Measurements from ENCODE around the gene PTGIR. TPM values are rescaled to one million over a fixed set of nuclear protein-coding genes. Genes with fewer than 3 reads are reported as not detected.

The PTGIR gene
- polyA plus RNA-seq, 1 donor from 2014 or later = 0.21 TPM

DNA sequence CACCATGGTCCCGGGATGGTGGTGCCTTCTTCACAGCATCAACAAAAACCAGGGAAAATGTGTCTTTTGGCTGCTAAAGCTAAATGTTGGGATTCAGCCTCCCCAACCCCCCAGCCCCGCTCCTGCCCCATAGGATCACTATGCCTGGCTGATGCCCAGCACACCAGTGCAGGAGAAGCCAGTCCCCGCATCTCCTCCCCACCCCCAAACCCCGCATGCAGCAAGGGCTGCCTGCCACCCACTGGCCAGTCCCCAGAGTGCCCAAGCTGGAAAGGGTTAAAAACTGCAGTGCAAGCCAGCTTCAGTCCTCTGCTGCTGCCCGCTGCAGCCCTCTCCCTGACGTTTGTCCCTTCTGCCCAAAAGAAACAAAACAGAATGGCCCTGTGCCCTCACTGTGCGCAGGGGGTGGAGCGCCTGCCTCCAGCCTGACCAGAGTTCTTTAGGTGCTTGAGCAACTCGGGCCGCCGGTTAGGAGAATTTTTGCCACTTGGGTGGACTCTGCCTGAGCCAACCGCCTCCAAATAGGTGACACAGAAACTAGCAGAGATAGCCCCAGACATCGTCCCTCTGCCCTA, 20.0 kb downstream of the PTGIR start:
- Mint-ChIP-seq H3K9me3 (no peaks in the 10 kb centered on the region), H3K36me3 (peaks cover 7% of the 10 kb centered on the region), H3K4me3 (peak overlapping the region in 1 of 4 donors; percentile 66), H3K27me3 (no peaks in the 10 kb centered on the region), H3K4me1 (peaks cover 14 to 22% (median 14%) of the 10 kb centered on the region in 3 donors), H3K27ac (peak overlapping the region in 1 of 3 donors; percentile 39)

DNA sequence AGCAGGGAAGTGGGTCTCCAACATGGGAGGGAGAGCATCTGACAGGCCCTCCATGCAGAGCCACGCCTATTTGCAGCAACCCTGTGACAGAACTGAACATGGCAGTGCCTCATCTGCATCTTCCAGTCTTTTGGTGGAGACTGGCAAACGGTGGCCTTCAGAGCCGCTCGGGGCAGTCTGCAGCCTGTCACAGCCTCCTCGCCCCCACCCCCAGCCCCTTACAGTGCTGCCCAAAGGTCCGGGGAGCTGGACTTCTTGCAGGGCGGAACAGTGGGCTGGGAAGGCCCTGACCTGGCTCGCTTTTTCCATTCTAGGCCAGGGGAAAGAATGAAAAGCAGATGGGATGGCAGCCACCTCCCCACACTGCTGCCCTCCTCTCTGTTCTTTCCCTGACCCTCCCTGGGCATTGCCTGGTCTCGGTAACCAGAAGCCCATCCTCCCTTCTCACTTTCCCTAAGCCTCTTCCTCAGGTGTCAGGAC, 21.1 kb downstream of the PTGIR start:
- H3K27ac Mint-ChIP-seq = peak overlapping the region in 1 of 3 donors; percentile 99

GRCh38 chr19:46603195-46603637, 21.7 kb downstream of the PTGIR start:
- Mint-ChIP-seq H3K27ac (peak overlapping the region in 2 of 3 donors; percentile 57 to 99), H3K36me3 (peaks cover 5% of the 10 kb centered on the region), H3K9me3 (peaks cover 0 to 4% (median 3%) of the 10 kb centered on the region in 3 donors), H3K27me3 (no peaks in the 10 kb centered on the region), H3K4me1 (peaks cover 9 to 20% (median 14%) of the 10 kb centered on the region in 3 donors), H3K4me3 (peak overlapping the region; percentile 92 to 100 (median 100))

More for the DNA sequence above, 21.1 kb downstream of the PTGIR start:
- no peaks in the 10 kb centered on the region for H3K9me3 Mint-ChIP-seq
- H3K4me3 Mint-ChIP-seq = peak overlapping the region in 2 of 4 donors; percentile 17 to 92
- H3K4me1 Mint-ChIP-seq = peaks cover 9 to 20% (median 14%) of the 10 kb centered on the region in 3 donors
- no peaks in the 10 kb centered on the region for H3K27me3 Mint-ChIP-seq
- H3K36me3 Mint-ChIP-seq = peaks cover 7% of the 10 kb centered on the region

DNA sequence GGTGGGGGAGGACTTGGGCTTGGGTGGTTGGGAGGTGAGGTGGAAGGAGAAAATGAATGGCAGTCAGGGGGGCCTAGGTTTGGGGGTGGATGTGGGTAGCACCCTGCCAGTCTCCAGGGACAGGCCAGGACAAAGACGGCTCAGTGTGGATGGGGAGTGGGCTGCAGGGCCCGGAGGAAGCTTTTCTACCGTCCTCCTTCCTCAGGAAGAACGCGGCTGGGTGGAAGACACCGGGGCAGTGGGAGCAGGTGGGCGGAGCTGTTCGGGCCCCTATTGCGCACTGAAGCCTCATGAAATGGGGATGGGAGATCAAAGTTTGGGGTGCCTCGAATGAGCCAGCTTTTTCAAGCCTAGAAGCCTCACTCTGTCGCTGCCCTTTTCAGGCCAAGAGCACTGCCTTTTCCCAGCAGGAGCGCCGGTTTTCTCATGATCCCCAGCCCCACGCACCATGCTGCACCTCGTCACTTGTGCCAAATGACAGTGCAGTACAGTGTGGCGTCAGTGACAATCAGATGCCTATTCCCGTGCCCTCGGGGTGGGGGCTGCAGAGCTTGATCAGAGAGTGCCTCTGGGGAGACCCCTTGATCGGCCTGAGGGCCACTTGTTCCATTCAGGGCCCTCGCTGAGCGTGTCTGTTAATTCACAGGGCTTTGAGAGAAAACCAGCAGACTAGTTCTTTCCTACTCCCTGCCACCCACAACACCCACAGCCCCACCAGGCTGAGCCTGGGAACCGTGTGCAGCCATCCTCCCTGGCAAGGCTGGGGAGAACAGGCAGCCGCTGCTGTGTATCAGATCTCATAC, 22.3 kb downstream of the PTGIR start:
- Mint-ChIP-seq H3K36me3 (peaks cover 3% of the 10 kb centered on the region), H3K4me3 (peak overlapping the region; percentile 92 to 100 (median 100)), H3K9me3 (peaks cover 0 to 8% (median 5%) of the 10 kb centered on the region in 3 donors), H3K27me3 (no peaks in the 10 kb centered on the region), H3K4me1 (peaks cover 9 to 20% (median 15%) of the 10 kb centered on the region in 3 donors), H3K27ac (peak overlapping the region; percentile 81 to 100 (median 99))

DNA sequence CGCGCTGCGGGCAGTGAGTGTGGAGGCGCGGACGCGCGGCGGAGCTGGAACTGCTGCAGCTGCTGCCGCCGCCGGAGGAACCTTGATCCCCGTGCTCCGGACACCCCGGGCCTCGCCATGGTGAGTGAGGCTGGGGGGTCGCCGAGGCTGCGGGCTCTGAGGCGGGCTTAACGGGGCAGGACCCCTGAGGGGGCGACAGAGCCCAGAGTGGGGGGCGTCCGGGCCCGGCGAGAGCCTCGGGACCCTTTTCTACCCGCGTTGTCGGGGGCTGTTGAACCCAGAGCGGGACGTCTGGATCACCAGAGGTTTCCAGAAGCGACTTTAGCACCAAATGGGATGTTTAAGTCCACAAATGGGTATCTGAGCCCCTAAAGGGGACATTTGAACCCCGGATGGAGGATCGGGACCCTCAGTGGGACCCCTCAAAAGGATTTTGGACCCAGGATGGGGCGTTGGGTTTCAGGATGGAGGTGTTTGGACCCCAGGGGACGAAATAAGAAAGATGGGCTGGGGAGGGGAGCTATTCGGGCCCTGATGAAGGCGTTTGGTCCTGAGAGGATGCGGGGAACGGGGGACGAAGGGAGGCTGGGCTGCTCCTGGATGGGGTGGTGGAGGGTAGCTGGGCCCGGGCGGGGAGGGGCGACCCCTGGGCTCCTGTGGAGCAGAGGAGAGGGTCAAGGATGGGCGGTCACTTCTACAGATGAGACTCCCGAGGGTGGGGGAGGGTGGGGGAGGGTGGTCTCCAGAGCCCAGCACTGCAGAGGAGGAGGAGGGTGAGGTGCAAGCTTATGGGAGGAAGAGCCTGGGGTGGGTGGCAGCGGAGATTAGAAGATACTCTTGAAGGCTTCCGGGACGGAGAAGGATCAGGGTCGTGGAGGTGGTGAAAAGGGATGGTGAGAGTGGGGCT, 23.3 kb downstream of the PTGIR start, which contains the start of gene CALM3:
Gene CALM3, plus strand, starts transcription at position 13 of the 907 bp plus-strand sequence. Its CDS starts 105 bp downstream, at position 118.
- Mint-ChIP-seq H3K27me3 (no peaks in the 10 kb centered on the region), H3K36me3 (peaks cover 3% of the 10 kb centered on the region), H3K27ac (peak within 1 kb of the TSS; percentile 99 to 100 (median 100)), H3K4me1 (peaks cover 9 to 19% (median 15%) of the 10 kb centered on the region in 3 donors), H3K9me3 (peaks cover 0 to 8% (median 5%) of the 10 kb centered on the region in 3 donors), H3K4me3 (peak within 1 kb of the TSS; percentile 92 to 100 (median 100))

DNA sequence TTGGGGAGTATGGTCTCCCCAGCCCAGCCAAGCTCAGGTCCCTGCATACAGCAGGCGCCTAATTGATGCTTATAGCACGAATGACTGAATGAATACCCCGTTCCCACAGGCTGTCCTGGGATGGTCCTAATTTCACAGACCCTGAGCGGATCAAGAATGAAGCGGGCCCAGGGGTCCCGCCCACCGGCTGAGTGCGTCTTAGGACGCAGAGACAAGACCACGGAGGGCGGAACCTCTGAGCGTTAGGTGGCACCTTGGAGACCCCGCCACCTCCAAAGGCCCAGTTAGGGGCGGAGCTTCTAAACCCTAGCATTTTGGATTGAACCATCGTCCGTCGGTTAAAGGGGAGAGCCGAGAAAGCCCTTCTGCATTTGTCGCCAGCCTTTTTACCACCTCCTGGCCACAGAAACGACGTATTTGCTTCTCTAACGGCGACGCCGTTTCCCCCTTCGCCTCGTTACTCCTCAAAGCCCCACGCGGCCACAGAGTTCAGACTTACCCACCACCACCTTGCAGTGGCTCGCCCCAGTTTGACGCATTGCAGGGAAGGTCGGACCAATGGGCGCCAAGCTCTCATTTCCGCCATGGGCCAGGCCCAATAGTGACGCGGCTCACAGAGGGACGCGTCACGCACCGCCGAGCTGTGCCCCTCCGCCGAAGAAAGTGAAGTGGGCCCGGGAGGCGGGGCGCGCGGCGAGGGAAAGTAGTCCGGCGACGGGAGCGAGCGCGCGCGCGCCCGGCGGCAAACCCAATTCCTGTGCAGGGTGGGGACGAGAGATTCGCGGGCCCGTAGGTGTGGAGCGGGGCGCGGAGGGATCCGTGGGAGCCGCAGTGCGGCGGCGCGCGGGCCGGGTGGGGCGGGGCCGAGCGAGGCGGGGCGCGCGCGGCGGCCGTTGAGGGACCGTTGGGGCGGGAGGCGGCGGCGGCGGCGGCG, 24.2 kb downstream of the PTGIR start:
- peaks cover under 1% of the 10 kb centered on the region for H3K36me3 Mint-ChIP-seq
- H3K27me3 Mint-ChIP-seq = no peaks in the 10 kb centered on the region
- H3K4me1 Mint-ChIP-seq = peaks cover 9 to 16% (median 15%) of the 10 kb centered on the region in 3 donors
- peak overlapping the region; percentile 92 to 100 (median 100) for H3K4me3 Mint-ChIP-seq
- peak overlapping the region; percentile 99 to 100 (median 100) for H3K27ac Mint-ChIP-seq
- peaks cover 0 to 8% (median 5%) of the 10 kb centered on the region in 3 donors for H3K9me3 Mint-ChIP-seq

GRCh38 chr19:46599716-46600373, 25.0 kb downstream of the PTGIR start:
- Mint-ChIP-seq H3K27me3 (no peaks in the 10 kb centered on the region), H3K27ac (peak overlapping the region; percentile 99 to 100 (median 100)), H3K36me3 (no peaks in the 10 kb centered on the region), H3K9me3 (peaks cover 0 to 8% (median 5%) of the 10 kb centered on the region in 3 donors), H3K4me3 (peak overlapping the region; percentile 92 to 100 (median 100)), H3K4me1 (peaks cover 9 to 16% (median 15%) of the 10 kb centered on the region in 3 donors)

- H3K9me3 Mint-ChIP-seq = peaks cover 0 to 8% (median 5%) of the 10 kb centered on the region in 3 donors
- H3K36me3 Mint-ChIP-seq = no peaks in the 10 kb centered on the region
- H3K4me3 Mint-ChIP-seq = peak overlapping the region in 2 of 4 donors; percentile 19 to 92
- peaks cover 7 to 14% (median 14%) of the 10 kb centered on the region in 3 donors for H3K4me1 Mint-ChIP-seq
- no peaks in the 10 kb centered on the region for H3K27me3 Mint-ChIP-seq
- peak overlapping the region in 1 of 3 donors; percentile 99 for H3K27ac Mint-ChIP-seq
Measured at GRCh38 chr19:46598372-46598917, 26.4 kb downstream of the PTGIR start.

DNA sequence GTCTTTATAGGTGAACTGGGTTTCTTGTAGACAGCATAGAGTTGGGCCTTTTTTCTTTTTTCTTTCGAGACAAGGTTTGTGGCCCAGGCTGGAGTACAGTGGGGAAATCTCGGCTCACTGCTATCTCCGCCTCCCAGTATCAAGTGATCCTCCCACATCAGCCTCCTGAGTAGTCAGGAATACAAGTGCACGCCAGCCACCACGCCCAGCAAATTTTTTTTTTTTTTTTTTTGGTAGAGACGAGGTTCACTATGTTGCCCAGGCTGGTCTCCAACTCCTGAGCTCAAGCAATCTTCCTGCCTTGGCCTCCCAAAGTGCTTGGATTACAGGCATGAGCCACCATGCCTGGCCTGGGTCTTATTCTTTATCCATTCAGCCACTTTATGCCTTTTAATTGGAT, 28.9 kb downstream of the PTGIR start:
- H3K9me3 Mint-ChIP-seq = peaks cover 0 to 10% (median 5%) of the 10 kb centered on the region in 3 donors
- H3K27ac Mint-ChIP-seq = no peak overlapping the region
- peaks cover 0 to 6% (median 2%) of the 10 kb centered on the region in 3 donors for H3K4me1 Mint-ChIP-seq
- H3K36me3 Mint-ChIP-seq = no peaks in the 10 kb centered on the region
- H3K27me3 Mint-ChIP-seq = no peaks in the 10 kb centered on the region
- no peak overlapping the region for H3K4me3 Mint-ChIP-seq

DNA sequence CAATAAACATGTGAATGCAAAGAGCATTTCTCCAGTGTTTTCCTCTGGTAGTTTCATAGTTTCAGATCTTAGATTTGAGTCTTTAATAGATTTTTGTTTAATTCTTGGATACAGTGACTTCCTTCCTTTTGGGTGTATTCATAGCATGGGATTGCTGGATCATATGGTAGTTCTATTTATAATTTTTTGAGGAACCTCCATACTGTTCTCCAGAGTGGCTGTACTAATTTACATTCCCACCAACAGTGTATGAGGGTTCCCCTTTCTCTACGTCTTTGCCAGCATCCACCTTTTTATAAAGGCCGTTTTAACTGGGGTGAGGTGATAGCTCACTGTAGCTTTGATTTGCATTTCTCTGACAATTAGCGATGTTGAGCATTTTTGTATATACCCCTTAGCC, 33.0 kb downstream of the PTGIR start:
- Mint-ChIP-seq H3K27ac (no peak overlapping the region), H3K27me3 (no peaks in the 10 kb centered on the region), H3K9me3 (peaks cover 0 to 4% (median 0%) of the 10 kb centered on the region in 3 donors), H3K36me3 (no peaks in the 10 kb centered on the region), H3K4me3 (no peak overlapping the region), H3K4me1 (peaks cover 0 to 1% (median 0%) of the 10 kb centered on the region in 3 donors)

GRCh38 chr19:46591254-46591653, 33.6 kb downstream of the PTGIR start:
- no peak overlapping the region for H3K27ac Mint-ChIP-seq
- H3K27me3 Mint-ChIP-seq = no peaks in the 10 kb centered on the region
- peaks cover 0 to 1% (median 0%) of the 10 kb centered on the region in 3 donors for H3K4me1 Mint-ChIP-seq
- no peaks in the 10 kb centered on the region for H3K36me3 Mint-ChIP-seq
- H3K4me3 Mint-ChIP-seq = no peak overlapping the region
- H3K9me3 Mint-ChIP-seq = peaks cover 0 to 4% (median 0%) of the 10 kb centered on the region in 3 donors

- Mint-ChIP-seq H3K36me3 (peaks cover 2% of the 10 kb centered on the region), H3K9me3 (peaks cover 0 to 4% (median 0%) of the 10 kb centered on the region in 3 donors), H3K27me3 (peaks cover 2% of the 10 kb centered on the region), H3K4me1 (peaks cover 0 to 2% (median 1%) of the 10 kb centered on the region in 3 donors), H3K4me3 (no peak overlapping the region), H3K27ac (no peak overlapping the region)
Measured at GRCh38 chr19:46587861-46588260, 37.0 kb downstream of the PTGIR start.

Data from IgD-negative memory B cell (primary cell).